Measurements from ENCODE around the gene ITIH5.

Gene ITIH5

DNA sequence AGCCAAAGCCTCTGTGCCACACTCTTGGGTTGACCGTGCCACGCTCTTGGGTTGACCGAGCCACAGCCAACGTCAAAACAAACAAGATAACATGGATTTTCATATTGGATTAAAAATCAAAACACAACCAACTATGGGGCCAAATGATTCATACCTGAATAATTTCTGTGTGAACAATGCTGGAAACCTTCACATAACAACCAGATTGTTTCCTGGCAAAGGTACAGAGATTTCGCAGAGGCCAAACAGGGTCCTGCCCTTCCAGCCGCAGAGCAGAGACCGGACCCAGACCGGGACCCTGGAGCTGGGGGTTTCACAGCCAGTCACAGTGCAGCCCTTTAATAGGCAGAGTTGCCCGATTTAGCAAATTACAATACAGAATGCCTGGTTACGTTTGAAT lies 40.5 kb downstream of the ITIH5 start:
- no peak for DNase-seq (ENCODE audit: low read depth)

- no peak for DNase-seq (ENCODE audit: low read depth)
These were observed 40.9 kb downstream of the ITIH5 start for GRCh38 chr10:7625836-7626235.

- DNase-seq (ENCODE audit: low read depth): no peak
These were observed 41.8 kb downstream of the ITIH5 start for GRCh38 chr10:7625009-7625408.

- no peak for DNase-seq (ENCODE audit: low read depth)
These were observed 43.8 kb downstream of the ITIH5 start for GRCh38 chr10:7622969-7623368.

- DNase-seq (ENCODE audit: low read depth): no peak
These were observed 48.3 kb downstream of the ITIH5 start for GRCh38 chr10:7618461-7618860.

DNA sequence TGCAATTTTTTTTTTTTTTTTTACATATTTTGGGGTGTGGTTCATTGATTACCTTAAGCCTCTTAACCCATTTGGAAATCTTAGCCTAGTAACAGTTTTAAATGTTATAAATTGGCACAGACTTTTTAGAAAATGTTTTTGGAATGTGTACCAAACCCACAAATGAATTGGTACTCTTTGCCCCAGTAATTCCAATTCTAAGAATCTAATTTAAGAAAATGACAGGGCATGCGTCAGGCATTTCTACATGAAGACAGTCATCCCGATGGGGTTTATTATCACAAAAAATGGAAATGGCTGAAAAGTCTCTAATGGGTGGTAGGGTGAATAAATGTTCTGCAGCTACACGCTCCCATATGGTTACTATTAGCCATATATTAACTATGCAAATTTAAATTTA lies 54.9 kb downstream of the ITIH5 start:
- no peak for DNase-seq (ENCODE audit: low read depth)

DNA sequence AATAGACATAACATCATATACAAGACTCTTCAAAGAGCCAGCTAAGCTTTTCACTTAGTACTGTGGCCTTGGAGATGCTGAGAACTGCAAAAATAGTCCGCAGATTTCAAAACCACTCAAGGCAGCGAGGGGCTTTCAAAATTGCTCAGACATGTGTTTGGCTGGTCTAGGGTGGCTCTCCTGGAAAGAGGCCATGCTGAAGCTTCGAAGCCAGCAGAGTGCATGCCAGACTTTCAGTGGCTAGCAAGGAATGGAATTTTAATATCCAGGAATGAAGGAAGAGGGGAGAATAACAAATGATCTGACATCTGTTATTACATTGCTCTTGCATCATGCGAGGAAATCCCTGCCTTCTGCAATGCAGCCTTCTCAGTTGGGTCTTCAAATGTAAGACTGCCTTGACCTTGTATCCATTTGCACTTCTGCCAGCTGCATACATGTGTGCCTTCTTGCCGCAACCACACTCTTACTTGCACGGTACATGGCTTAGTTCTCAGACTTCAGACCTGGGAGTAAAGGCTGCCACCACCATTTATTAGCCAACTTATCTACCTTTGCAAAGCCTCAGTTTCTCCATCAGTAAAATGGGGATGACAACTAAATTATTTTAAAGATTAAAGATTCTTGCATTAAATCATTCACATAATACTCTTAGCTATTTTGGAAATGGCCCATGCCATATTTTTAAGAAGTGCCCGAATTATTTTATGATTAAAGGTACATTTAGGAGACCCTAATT lies 55.9 kb downstream of the ITIH5 start:
- no peak for DNase-seq (ENCODE audit: low read depth)

GRCh38 chr10:7610026-7610425 lies 56.7 kb downstream of the ITIH5 start:
- DNase-seq (ENCODE audit: low read depth): no peak

DNA sequence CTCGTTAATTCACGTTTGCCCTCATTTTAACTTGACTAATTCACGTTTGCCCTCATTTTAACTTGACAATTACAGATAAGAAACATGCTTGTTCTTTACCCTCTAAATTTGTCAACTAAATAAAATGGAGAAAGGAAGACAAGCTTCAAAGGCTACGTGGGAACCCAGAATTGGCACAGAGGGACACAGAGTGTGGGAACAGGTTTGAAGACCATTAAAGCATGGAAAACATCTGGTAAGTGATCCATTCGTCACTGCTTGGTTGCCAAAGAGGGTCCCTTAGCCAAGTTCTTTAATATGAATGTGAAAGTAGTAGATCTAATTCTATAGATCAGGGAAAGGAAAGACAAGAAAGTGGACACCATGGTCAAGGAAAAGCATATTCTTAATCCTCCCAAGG lies 57.2 kb downstream of the ITIH5 start:
- DNase-seq (ENCODE audit: low read depth): no peak

DNA sequence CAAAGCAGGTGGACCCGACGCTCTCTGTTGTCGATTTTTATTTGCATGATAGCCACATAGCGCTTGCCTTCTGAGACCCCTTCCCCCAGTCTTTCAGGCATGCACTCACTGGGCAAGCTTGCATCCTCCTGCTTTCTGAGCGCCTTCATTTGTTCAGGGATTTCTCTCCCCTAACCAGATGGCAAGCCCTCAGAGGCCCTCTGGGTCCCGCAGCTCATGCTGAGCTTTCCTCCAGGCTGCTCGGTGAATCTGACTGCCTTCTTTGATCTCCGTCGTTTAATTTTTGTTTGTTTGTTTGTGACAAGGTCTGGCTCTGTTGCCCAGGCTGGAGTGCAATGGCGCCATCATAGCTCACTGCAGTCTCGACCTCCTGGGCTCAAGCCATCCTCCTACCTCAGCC lies 58.8 kb downstream of the ITIH5 start:
- no peak for DNase-seq (ENCODE audit: low read depth)

- no peak for DNase-seq (ENCODE audit: low read depth)
These were observed 59.8 kb downstream of the ITIH5 start for GRCh38 chr10:7606951-7607404.

DNA sequence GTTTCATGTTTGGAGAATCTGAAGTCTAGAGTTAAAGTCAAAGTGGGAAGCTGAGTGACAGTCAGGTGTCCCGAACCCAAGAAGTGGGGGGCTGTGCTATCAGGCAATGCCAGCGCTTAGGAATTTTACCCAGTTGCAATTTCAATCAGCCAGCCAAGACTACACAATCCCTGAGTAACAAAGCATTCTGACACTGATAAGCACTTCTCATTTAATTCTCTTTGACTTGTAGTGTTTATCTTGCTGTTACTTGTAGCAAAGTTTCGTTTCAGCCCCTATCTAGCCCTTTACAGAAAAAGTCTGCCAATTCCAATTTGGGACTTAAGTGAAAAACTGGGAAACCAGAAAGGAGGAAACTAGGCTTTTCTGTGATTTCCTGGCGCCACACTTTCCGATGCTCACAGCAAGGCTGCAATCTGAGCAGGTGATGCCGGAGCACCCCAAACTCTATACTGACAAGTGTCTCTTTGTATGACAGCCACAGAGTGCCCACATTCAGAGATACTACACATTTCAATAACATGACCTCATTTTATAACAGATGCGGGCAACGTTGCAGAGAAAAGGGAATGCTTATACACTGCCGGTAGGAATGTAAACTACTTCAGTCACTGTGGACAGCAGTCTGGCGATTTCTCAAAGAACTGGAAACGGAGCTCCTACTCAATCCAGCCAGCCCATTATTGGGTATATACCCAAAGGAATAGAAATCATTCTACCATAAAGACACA lies 61.0 kb downstream of the ITIH5 start:
- DNase-seq (ENCODE audit: low read depth): no peak

DNA sequence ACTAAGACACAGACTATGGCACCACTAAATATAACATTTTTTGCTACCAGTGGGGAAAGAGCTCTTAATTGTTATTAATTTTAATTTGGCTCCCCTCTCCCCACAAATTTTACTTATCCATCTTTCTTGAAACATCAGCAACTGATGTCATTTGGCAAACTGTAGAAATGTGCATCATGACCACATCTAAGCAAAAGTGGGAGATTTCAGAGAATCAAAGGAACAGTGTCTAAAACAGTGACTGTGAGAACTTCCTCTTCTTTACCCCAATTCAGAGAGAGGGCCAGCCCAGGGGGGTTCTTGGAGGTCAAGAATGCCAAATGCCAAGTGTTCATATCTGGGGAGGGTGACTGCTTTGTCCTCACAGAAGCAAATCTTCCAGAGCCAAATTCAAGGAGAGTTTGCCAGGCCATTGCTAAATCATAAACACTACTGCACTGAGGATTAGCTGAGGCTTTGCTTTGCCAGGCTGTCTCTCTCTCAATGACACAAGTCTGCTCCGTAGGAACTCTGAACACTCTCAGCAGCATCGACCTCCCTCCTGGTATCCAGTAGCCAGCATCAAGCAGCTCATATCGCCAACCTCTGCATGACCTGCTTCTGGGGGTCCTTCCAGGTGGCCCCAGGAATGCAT lies 65.6 kb downstream of the ITIH5 start:
- no peak for DNase-seq (ENCODE audit: low read depth)

GRCh38 chr10:7598771-7599170 lies 68.0 kb downstream of the ITIH5 start:
- no peak for DNase-seq (ENCODE audit: low read depth)

GRCh38 chr10:7596356-7596755 lies 70.4 kb downstream of the ITIH5 start:
- no peak for DNase-seq (ENCODE audit: low read depth)

DNA sequence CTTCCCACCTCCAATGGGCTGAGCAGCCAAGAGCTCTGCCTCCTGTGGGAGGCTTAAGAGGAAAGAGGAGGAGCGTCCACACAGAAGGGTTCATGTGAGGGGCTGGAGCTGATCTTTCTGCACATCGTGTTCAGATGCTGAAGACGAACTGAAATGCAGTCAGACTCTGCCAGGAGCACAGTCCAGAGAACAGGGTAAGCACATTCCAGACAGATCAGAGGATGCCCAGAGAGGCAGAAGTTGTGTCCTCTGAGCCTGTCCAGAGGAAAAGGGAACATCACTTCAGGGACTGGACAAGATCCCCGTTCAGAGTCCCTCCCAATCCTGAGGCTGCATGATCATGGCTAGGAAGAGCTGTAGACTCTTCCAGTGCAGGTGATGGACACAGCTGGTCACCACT lies 72.9 kb downstream of the ITIH5 start:
- DNase-seq (ENCODE audit: low read depth): no peak

- DNase-seq (ENCODE audit: low read depth): no peak
These were observed 73.7 kb downstream of the ITIH5 start for GRCh38 chr10:7593063-7593462.

DNA sequence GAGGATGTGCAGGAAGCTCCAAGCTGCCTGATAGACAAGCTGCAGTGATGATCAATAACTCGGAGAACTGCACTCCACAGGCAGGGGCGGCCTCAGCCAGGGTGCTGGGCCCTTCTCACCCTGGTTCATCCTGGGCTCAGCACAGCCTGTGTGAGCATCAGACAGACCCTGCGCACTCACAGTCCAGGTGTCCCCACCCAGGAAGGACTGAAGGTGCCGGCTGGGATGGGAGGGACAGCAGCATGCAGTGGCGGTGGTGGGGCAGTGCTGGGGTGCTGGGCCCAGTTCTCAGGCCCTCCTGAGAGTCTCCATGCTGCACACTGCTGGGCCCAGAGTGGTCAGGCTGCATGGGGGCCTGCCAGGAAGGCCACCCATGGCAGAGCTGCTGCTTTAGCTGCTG lies 74.1 kb downstream of the ITIH5 start:
- no peak for DNase-seq (ENCODE audit: low read depth)

DNA sequence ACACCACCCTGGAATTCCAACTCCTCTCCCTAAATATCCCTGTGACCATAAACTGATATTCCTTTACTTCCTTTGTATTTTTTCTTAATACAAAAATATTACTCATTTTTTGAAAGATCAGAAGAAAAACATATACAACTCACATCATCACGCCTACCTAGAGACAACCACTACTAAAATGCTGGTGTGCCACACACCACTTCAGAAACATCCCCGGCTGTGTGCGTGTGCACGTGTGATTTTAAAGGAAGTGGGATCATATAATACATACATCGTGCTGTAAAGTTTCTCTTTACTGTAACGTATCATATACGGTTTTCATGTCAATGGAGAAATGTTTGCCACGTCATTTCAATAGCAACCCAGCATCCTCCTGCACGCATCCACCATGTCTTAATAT lies 76.5 kb downstream of the ITIH5 start:
- no peak for DNase-seq (ENCODE audit: low read depth)

DNA sequence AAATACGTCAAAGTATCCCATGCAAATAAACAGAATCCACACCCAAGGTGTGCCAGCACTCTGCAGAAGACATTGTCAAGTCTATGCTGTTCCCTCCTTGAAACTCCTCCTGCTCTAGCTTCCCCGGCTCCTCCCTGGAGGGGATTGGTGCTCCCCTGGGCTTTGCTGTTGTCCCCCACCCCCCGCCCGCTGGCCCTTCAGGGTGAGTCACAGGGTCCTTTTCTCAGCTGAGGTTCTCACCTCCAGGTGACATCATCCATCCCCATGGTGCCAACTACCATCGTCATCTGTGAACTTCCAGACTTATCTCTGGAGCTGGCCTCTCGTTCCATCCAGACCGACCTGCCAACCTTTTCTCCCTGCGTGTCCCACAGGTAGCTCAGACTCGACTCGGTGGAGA lies 77.0 kb downstream of the ITIH5 start:
- DNase-seq (ENCODE audit: low read depth): no peak

- DNase-seq (ENCODE audit: low read depth): no peak
These were observed 78.9 kb downstream of the ITIH5 start for GRCh38 chr10:7587865-7588188.

- DNase-seq (ENCODE audit: low read depth): no peak
These were observed 79.5 kb downstream of the ITIH5 start for GRCh38 chr10:7587168-7587864.

DNA sequence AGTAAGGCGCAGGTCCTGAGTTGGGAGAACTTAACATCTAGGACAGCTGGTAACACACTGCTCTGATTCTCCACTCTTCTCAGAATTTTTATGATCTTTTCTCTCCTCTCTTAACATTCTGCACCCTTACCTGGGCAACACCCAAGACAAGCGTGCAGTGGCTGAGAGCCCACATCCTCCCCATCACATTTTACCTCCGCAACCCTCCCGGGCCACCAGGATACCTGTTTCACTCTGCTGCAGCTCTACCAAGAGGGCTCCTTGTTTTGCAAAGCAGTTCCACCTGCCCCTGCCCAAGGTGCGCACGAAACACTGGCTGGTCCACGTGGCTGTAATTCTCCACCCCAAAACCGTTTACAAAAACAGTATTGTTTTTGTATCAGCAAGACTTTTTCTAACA lies 81.5 kb downstream of the ITIH5 start:
- no peak for DNase-seq (ENCODE audit: low read depth)

Measured in ELR (cell line).